PC-9 (cell line): ENCODE data around the gene NAT10. TPM values are rescaled to one million over a fixed set of nuclear protein-coding genes. Genes with fewer than 3 reads are reported as not detected.
A peak's percentile ranks its signal among the peaks of the same experiment; 100 is the strongest.

ENCODE experiments used
- BruUV-seq: library from RNA; stranded (reverse); fragments of 400-500 nt; replicated peaks from 2 replicates; lab custom pipeline; 2021; lab: Mats Ljungman, UMichigan
- CTCF ChIA-PET: fragments of 300-600 bp; sonication (Branson Sonifier 250); formaldehyde crosslinking; loops from one replicate; lab custom pipeline; 2022; ENCODE audit warnings: antibody characterized with exemption; lab: Charles Lee
- POLR2A ChIA-PET: fragments of 300-600 bp; sonication (Branson Sonifier 250); formaldehyde crosslinking; loops from one replicate; lab custom pipeline; 2022; ENCODE audit warnings: antibody characterized with exemption; ENCODE audit not compliant: unreplicated experiment; lab: Charles Lee
- DNase-seq, 2 experiments: peaks; one replicate each; pipeline versions ENCODE4 v3.0.0 to v3.0.0-alpha.2; 2015 to 2022; ENCODE audit warnings: mixed read lengths in 1 of 2
- H2AFZ ChIP-seq: fragments of 200-600 bp; sonication (generic); 2 replicates; pipeline ENCODE4 v1.8.1; 2017; ENCODE audit warnings: antibody characterized with exemption
- H3F3A ChIP-seq: fragments of 200-600 bp; sonication (generic); 2 replicates; pipeline ENCODE4 v1.8.1; 2017; ENCODE audit warnings: antibody characterized with exemption, mild to moderate bottlenecking, low read depth; ENCODE audit not compliant: insufficient read depth
- H3K27ac ChIP-seq: fragments of 200-600 bp; sonication (generic); 2 replicates; pipeline ENCODE4 v1.6.1; 2016; ENCODE audit warnings: mixed run types
- H3K27me3 ChIP-seq: fragments of 200-600 bp; sonication (generic); 2 replicates; pipeline ENCODE4 v1.6.1; 2016; ENCODE audit warnings: low read depth, mixed run types; ENCODE audit not compliant: insufficient read depth
- H3K36me3 ChIP-seq: fragments of 200-600 bp; sonication (generic); 2 replicates; pipeline ENCODE4 v1.6.1; 2016; ENCODE audit warnings: low read depth, mixed run types
- H3K4me1 ChIP-seq: fragments of 200-600 bp; sonication (generic); replicated peaks from 2 replicates; pipeline ENCODE4 v1.6.1; 2016; ENCODE audit warnings: mixed run types; ENCODE audit not compliant: insufficient read depth
- H3K4me2 ChIP-seq: fragments of 200-600 bp; sonication (generic); 2 replicates; pipeline ENCODE4 v1.6.1; 2017; ENCODE audit warnings: mixed run types
- H3K4me3 ChIP-seq: fragments of 200-600 bp; sonication (generic); 2 replicates; pipeline ENCODE4 v1.6.1; 2016; ENCODE audit warnings: mixed run types
- H3K79me2 ChIP-seq: fragments of 200-600 bp; sonication (generic); 2 replicates; pipeline ENCODE4 v1.6.1; 2017; ENCODE audit warnings: low read depth, mixed run types
- H3K9me2 ChIP-seq: fragments of 200-600 bp; sonication (generic); 2 replicates; pipeline ENCODE4 v1.8.1; 2017; ENCODE audit warnings: mild to moderate bottlenecking; ENCODE audit not compliant: insufficient read depth
- H3K9me3 ChIP-seq: fragments of 200-600 bp; sonication (generic); 2 replicates; pipeline ENCODE4 v1.8.1; 2016; ENCODE audit warnings: low read depth; ENCODE audit not compliant: insufficient read depth
- H4K20me1 ChIP-seq: fragments of 200-600 bp; sonication (generic); 2 replicates; pipeline ENCODE4 v1.8.1; 2017; ENCODE audit not compliant: insufficient read depth
- EZH2 ChIP-seq: fragments of 200-600 bp; sonication (generic); IDR thresholded peaks from 2 replicates; pipeline ENCODE4 v1.8.0; 2017; ENCODE audit warnings: antibody characterized with exemption, low read depth
- intact Hi-C: fragments of 100-400 bp; cut with micrococcal nuclease; formaldehyde crosslinking; loops from one replicate; pipeline ENCODE4 v1.10.0; 2022; ENCODE audit not compliant: unreplicated experiment
- total RNA-seq: library from RNA; stranded (reverse); gene quantifications from 2 replicates; pipeline ENCODE4 v1.2.3, GENCODE V29; 2021
- TF ChIP-seq, protein P1 (sequence below): fragments of 200-600 bp; sonication (generic); conservative IDR thresholded peaks from 2 replicates; pipeline ENCODE4 v1.6.1; 2017; ENCODE audit warnings: mixed run types, antibody characterized with exemption, mild to moderate bottlenecking, moderate library complexity

Gene NAT10
- total RNA-seq, 1 experiment from 2014 or later = 62.3 TPM

- Histone ChIP-seq H3K9me3 (no peaks in the 10 kb centered on the region), H3K4me2 (no peak overlapping the region), H3K4me1 (peaks cover 8% of the 10 kb centered on the region), H3K9me2 (no peaks in the 10 kb centered on the region), H3K79me2 (peaks cover 18% of the 10 kb centered on the region), H3K4me3 (no peak overlapping the region), H3K27ac (no peak overlapping the region), H4K20me1 (peaks cover 7% of the 10 kb centered on the region; the same call in 1 of the 2 replicates), H3F3A (peaks cover 35% of the 10 kb centered on the region), H3K36me3 (peaks cover 6% of the 10 kb centered on the region; the same call in 1 of the 2 replicates), H2AFZ (no peak overlapping the region), H3K27me3 (no peaks in the 10 kb centered on the region)
- no peak for TF ChIP-seq EZH2
- TF ChIP-seq, protein P1, sequence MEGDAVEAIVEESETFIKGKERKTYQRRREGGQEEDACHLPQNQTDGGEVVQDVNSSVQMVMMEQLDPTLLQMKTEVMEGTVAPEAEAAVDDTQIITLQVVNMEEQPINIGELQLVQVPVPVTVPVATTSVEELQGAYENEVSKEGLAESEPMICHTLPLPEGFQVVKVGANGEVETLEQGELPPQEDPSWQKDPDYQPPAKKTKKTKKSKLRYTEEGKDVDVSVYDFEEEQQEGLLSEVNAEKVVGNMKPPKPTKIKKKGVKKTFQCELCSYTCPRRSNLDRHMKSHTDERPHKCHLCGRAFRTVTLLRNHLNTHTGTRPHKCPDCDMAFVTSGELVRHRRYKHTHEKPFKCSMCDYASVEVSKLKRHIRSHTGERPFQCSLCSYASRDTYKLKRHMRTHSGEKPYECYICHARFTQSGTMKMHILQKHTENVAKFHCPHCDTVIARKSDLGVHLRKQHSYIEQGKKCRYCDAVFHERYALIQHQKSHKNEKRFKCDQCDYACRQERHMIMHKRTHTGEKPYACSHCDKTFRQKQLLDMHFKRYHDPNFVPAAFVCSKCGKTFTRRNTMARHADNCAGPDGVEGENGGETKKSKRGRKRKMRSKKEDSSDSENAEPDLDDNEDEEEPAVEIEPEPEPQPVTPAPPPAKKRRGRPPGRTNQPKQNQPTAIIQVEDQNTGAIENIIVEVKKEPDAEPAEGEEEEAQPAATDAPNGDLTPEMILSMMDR = no peak
- CTCF ChIA-PET = no interaction called here
- POLR2A ChIA-PET = no interaction called here
- DNase-seq = no peak
- intact Hi-C loops = no loop called here
- no TSS peak for BruUV-seq
Measured at GRCh38 chr11:34173050-34173449, 67.6 kb downstream of the NAT10 start.

DNA sequence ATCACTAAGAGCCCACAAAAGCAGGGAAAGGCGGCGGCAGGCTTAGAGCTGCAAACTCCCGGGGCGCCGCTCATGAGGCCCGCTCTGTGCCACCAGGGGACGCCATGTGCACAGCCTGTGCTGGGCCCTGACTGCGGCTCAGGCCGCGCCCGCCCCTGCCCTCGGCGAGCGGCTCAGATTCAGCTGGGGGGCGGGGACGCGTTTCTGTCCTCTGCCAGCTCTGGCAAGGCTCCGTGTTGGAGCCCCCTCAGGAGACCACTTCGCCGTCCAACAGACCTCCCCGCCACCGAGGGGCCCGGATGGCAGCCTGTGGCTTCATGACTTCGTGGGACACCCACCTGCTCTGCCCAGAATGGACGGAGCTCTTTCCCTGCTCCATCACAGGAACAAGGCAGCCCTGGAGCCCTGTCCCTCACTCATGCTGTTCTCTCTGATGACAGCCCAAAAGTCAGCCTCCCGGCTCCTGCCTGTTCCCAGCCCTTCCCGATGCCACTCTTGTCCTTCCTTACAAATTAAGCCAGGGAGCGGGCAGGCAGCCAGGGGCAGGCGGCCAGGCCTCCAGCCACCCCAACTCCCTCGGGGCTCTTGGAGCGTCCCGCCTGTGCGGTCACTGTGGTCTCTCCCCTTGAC, 69.1 kb downstream of the NAT10 start:
- peaks cover 8% of the 10 kb centered on the region for H3K4me1 ChIP-seq
- H3K4me3 ChIP-seq = peak overlapping the region; percentile 40; the same call in 1 of the 2 replicates

GRCh38 chr11:34175284-34176019, 70.0 kb downstream of the NAT10 start:
- no peaks in the 10 kb centered on the region for H3K9me2 ChIP-seq
- no peak for DNase-seq
- no peak for TF ChIP-seq EZH2
- TF ChIP-seq, protein P1 = no peak
- no peak overlapping the region for H3K27ac ChIP-seq
- peaks cover 7% of the 10 kb centered on the region; the same call in 1 of the 2 replicates for H4K20me1 ChIP-seq
- H3K27me3 ChIP-seq = no peaks in the 10 kb centered on the region
- CTCF ChIA-PET = interaction anchor here (1.5 to 1.7 kb wide), 4 partner anchors 10 to 186 kb away, joined by 4 to 24 read pairs (median 8); partner anchors contain the start of gene ABTB2
- peaks cover 35% of the 10 kb centered on the region for H3F3A ChIP-seq
- peaks cover 8% of the 10 kb centered on the region for H3K4me1 ChIP-seq
- POLR2A ChIA-PET = no interaction called here
- peaks cover 6% of the 10 kb centered on the region; the same call in 1 of the 2 replicates for H3K36me3 ChIP-seq
- H3K4me2 ChIP-seq = no peak overlapping the region
- H3K4me3 ChIP-seq = no peak overlapping the region
- H2AFZ ChIP-seq = no peak overlapping the region
- intact Hi-C loops = loop anchor here (2.0 kb wide), 1 partner anchor 127 kb away; no protein-coding TSS in a partner anchor
- peaks cover 23% of the 10 kb centered on the region for H3K79me2 ChIP-seq
- no peaks in the 10 kb centered on the region for H3K9me3 ChIP-seq
- no TSS peak for BruUV-seq

More for the DNA sequence above, 69.1 kb downstream of the NAT10 start:
- Histone ChIP-seq H3K4me2 (peak overlapping the region; percentile 80), H4K20me1 (peaks cover 7% of the 10 kb centered on the region; the same call in 1 of the 2 replicates), H3K9me3 (no peaks in the 10 kb centered on the region), H3K27me3 (no peaks in the 10 kb centered on the region), H3K79me2 (peaks cover 23% of the 10 kb centered on the region), H3F3A (peaks cover 35% of the 10 kb centered on the region), H3K36me3 (peaks cover 6% of the 10 kb centered on the region; the same call in 1 of the 2 replicates), H3K27ac (no peak overlapping the region), H3K9me2 (no peaks in the 10 kb centered on the region), H2AFZ (no peak overlapping the region)
- POLR2A ChIA-PET = interaction anchor here (0.6 kb wide), 2 partner anchors 85 to 766 kb away, joined by 3 to 9 read pairs; no protein-coding TSS in a partner anchor
- intact Hi-C loops = loop anchor here (1.0 to 2.0 kb wide), 3 partner anchors 128 to 294 kb away; no protein-coding TSS in a partner anchor
- no peak for TF ChIP-seq EZH2
- TF ChIP-seq, protein P1 = peak; percentile 92
- no TSS peak for BruUV-seq
- peak; percentile 53 to 85 for DNase-seq
- CTCF ChIA-PET = interaction anchor here (0.6 to 1.7 kb wide), 18 partner anchors 9 to 187 kb away, joined by 3 to 24 read pairs (median 6); partner anchors contain the start of gene ABTB2
